IMR-90 (cell line): Measurements from ENCODE around the gene ST6GAL2. TPM values are rescaled to one million over a fixed set of nuclear protein-coding genes. Genes with fewer than 3 reads are reported as not detected.

Experiments
- ATAC-seq: fragments of 200-7000 bp; cut with Tn5 transposase; 2 replicates; pipeline ENCODE4 v1.9.1; 2020; ENCODE audit warnings: low read depth, mild to moderate bottlenecking, moderate library complexity
- BruUV-seq: library from RNA; stranded (reverse); fragments of 400-500 nt; replicated peaks from 2 replicates; lab custom pipeline; 2021; lab: Mats Ljungman, UMichigan
- CTCF ChIA-PET: fragments of 300-600 bp; formaldehyde crosslinking; extraction: SDS; loops from one replicate; lab custom pipeline; 2021; ENCODE audit warnings: antibody characterized with exemption; lab: Yijun Ruan, JAX
- POLR2A ChIA-PET: fragments of 300-600 bp; sonication (Branson Sonifier 250); formaldehyde crosslinking; loops from one replicate; lab custom pipeline; 2022; ENCODE audit warnings: antibody characterized with exemption; ENCODE audit not compliant: unreplicated experiment; lab: Charles Lee
- DNase-seq: peaks from one replicate; pipeline ENCODE4 v3.0.0; 2013
- H2AFZ ChIP-seq: replicated peaks from 2 replicates; pipeline ENCODE3; 2013; ENCODE audit warnings: low read length, mild to moderate bottlenecking; ENCODE audit not compliant: poor library complexity
- H2AK5ac ChIP-seq: 2 replicates; pipeline ENCODE4 v1.6.1; 2013; ENCODE audit warnings: low read depth, low read length, inconsistent platforms
- H2AK9ac ChIP-seq: replicated peaks from 2 replicates; pipeline ENCODE3; 2013; ENCODE audit warnings: mild to moderate bottlenecking, low read depth, low read length, moderate library complexity; ENCODE audit not compliant: poor library complexity
- H2BK120ac ChIP-seq: 2 replicates; pipeline ENCODE4 v1.6.1; 2013; ENCODE audit warnings: low read depth, low read length, inconsistent platforms
- H2BK15ac ChIP-seq: 3 replicates; pipeline ENCODE4 v1.6.1; 2013; ENCODE audit warnings: low read depth, low read length, inconsistent platforms
- H2BK20ac ChIP-seq: 2 replicates; pipeline ENCODE4 v1.6.1; 2013; ENCODE audit warnings: low read depth, mild to moderate bottlenecking, inconsistent platforms, low read length, moderate library complexity
- H2BK5ac ChIP-seq: 2 replicates; pipeline ENCODE4 v1.6.1; 2013; ENCODE audit warnings: mild to moderate bottlenecking, low read depth, low read length, inconsistent platforms; ENCODE audit not compliant: poor library complexity, severe bottlenecking
- H3K14ac ChIP-seq: replicated peaks from 2 replicates; pipeline ENCODE4 v1.6.1; 2013; ENCODE audit warnings: low read depth, low read length, inconsistent platforms
- H3K18ac ChIP-seq: 2 replicates; pipeline ENCODE4 v1.6.1; 2013; ENCODE audit warnings: low read depth, low read length, control low read depth
- H3K23ac ChIP-seq: 2 replicates; pipeline ENCODE4 v1.6.1; 2013; ENCODE audit warnings: low read depth, low read length, inconsistent platforms
- H3K27ac ChIP-seq: 2 replicates; pipeline ENCODE4 v1.5.1; 2013; ENCODE audit warnings: mild to moderate bottlenecking, control low read depth, low read length; ENCODE audit not compliant: insufficient read depth
- H3K27me3 ChIP-seq: 2 replicates; pipeline ENCODE4 v1.6.1; 2013; ENCODE audit warnings: low read length; ENCODE audit not compliant: control insufficient read depth, insufficient read depth
- H3K36me3 ChIP-seq: 2 replicates; pipeline ENCODE4 v1.6.1; 2013; ENCODE audit warnings: low read length, mixed read lengths; ENCODE audit not compliant: control insufficient read depth, insufficient read depth
- H3K4ac ChIP-seq: 2 replicates; pipeline ENCODE4 v1.6.1; 2013; ENCODE audit warnings: low read depth, low read length, inconsistent platforms
- H3K4me1 ChIP-seq: 2 replicates; pipeline ENCODE4 v1.6.1; 2013; ENCODE audit warnings: low read length, mixed read lengths; ENCODE audit not compliant: control insufficient read depth, insufficient read depth
- H3K4me2 ChIP-seq: 2 replicates; pipeline ENCODE4 v1.6.1; 2013; ENCODE audit warnings: low read depth, mild to moderate bottlenecking, control low read depth, low read length, moderate library complexity
- H3K4me3 ChIP-seq: 2 replicates; pipeline ENCODE4 v1.5.1; 2013; ENCODE audit warnings: low read depth, mild to moderate bottlenecking, control low read depth, low read length, moderate library complexity; ENCODE audit not compliant: insufficient read depth
- H3K56ac ChIP-seq: 2 replicates; pipeline ENCODE4 v1.6.1; 2013; ENCODE audit warnings: low read length, inconsistent platforms; ENCODE audit not compliant: insufficient read depth; ENCODE audit errors: extremely low read depth
- H3K79me1 ChIP-seq, 2 experiments: 2 replicates each; pipeline ENCODE4 v1.6.1; 2013; ENCODE audit warnings: low read length in 2 of 2, inconsistent platforms in 1 of 2, low read depth in 1 of 2
- H3K9ac ChIP-seq: 2 replicates; pipeline ENCODE4 v1.6.1; 2013; ENCODE audit warnings: low read depth, low read length, control low read depth
- H3K9me1 ChIP-seq: 2 replicates; pipeline ENCODE4 v1.6.1; 2013; ENCODE audit warnings: low read length, inconsistent platforms; ENCODE audit not compliant: insufficient read depth
- H3K9me3 ChIP-seq: 2 replicates; pipeline ENCODE4 v1.6.1; 2013; ENCODE audit warnings: low read length; ENCODE audit not compliant: control insufficient read depth, insufficient read depth
- H4K20me1 ChIP-seq: 2 replicates; pipeline ENCODE4 v1.6.1; 2013; ENCODE audit warnings: low read length, inconsistent platforms; ENCODE audit not compliant: insufficient read depth
- H4K5ac ChIP-seq: 2 replicates; pipeline ENCODE4 v1.6.1; 2013; ENCODE audit warnings: mild to moderate bottlenecking, low read depth, low read length, control low read depth
- H4K8ac ChIP-seq, 2 experiments: 2 replicates each; pipeline ENCODE4 v1.6.1; 2013; ENCODE audit warnings: low read depth in 2 of 2, low read length in 2 of 2, control low read depth in 1 of 2, inconsistent platforms in 1 of 2
- H4K91ac ChIP-seq: 2 replicates; pipeline ENCODE4 v1.6.1; 2013; ENCODE audit warnings: low read depth, low read length, inconsistent platforms; ENCODE audit not compliant: insufficient read depth
- CEBPB ChIP-seq: IDR thresholded peaks from 2 replicates; pipeline ENCODE4 v1.6.1; 2012; ENCODE audit warnings: low read depth, low read length, improper control_type of control experiment
- CTCF ChIP-seq: conservative IDR thresholded peaks from 2 replicates; pipeline ENCODE4 v1.5.1; 2012; ENCODE audit warnings: mild to moderate bottlenecking, low read depth, low read length, improper control_type of control experiment
- FOS ChIP-seq: fragments of 150-350 bp; IDR thresholded peaks from 2 replicates; pipeline ENCODE4 v1.6.1; 2016; ENCODE audit warnings: low read depth, low read length
- MAFK ChIP-seq: IDR thresholded peaks from 2 replicates; pipeline ENCODE4 v1.6.1; 2012; ENCODE audit warnings: low read depth, low read length, improper control_type of control experiment
- MAZ ChIP-seq: IDR thresholded peaks from 2 replicates; pipeline ENCODE4 v1.6.1; 2012; ENCODE audit warnings: low read depth, mild to moderate bottlenecking, low read length, improper control_type of control experiment, moderate library complexity, borderline replicate concordance
- NFE2L2 ChIP-seq: fragments of 150-350 bp; IDR thresholded peaks from 2 replicates; pipeline ENCODE4 v1.6.1; 2016; ENCODE audit warnings: low read depth, mild to moderate bottlenecking, low read length
- POLR2A ChIP-seq: IDR thresholded peaks from 2 replicates; pipeline ENCODE4 v1.6.1; 2012; ENCODE audit warnings: mild to moderate bottlenecking, low read depth, low read length
- RCOR1 ChIP-seq: IDR thresholded peaks from 2 replicates; pipeline ENCODE4 v1.6.1; 2012; ENCODE audit warnings: mild to moderate bottlenecking, low read length, improper control_type of control experiment; ENCODE audit not compliant: insufficient replicate concordance
- SMC3 ChIP-seq: fragments of 150-350 bp; IDR thresholded peaks from 2 replicates; pipeline ENCODE4 v1.6.1; 2016; ENCODE audit warnings: low read depth, mild to moderate bottlenecking, antibody characterized with exemption, low read length, moderate library complexity
- WGBS, 2 experiments: methylation state at CpG; one replicate each; pipeline versions ENCODE4 v1.1.5 to v1.1.7; 2013; ENCODE audit warnings: missing lambda C conversion rate in 2 of 2; ENCODE audit not compliant: insufficient read length in 1 of 2; ENCODE audit errors: extremely low coverage in 2 of 2; 5-methylcytosine and 5-hydroxymethylcytosine counted together
- dilution Hi-C: fragments of 300-500 bp; cut with HindIII; formaldehyde crosslinking; loops from one replicate; pipeline ENCODE4 v1.14.3; 2018; ENCODE audit warnings: low sequenced_read_pairs; ENCODE audit not compliant: unreplicated experiment
- in situ Hi-C: fragments of 300-500 bp; cut with MboI; formaldehyde crosslinking; loops from 3 replicates; pipeline ENCODE4 v1.14.3; 2019; ENCODE audit warnings: low sequenced_read_pairs, inconsistent platforms, mixed read lengths
- intact Hi-C: fragments of 100-400 bp; cut with micrococcal nuclease; formaldehyde crosslinking; loops from 2 replicates; pipeline ENCODE4 v1.10.0; 2022
- polyA plus RNA-seq, 3 experiments: library from polyadenylated mRNA; depleted of rRNA; stranded (reverse); fragments of >200 nt; gene quantifications; 2 replicates each; pipeline ENCODE4 v1.2.3, GENCODE V29; 2012; ENCODE audit warnings: low replicate concordance in 1 of 3
- total RNA-seq: library from RNA; depleted of rRNA; stranded (reverse); fragments of >200 nt; gene quantifications from 2 replicates; pipeline ENCODE4 v1.2.3, GENCODE V29; 2012
- TF ChIP-seq, protein P1 (sequence below): fragments of 150-350 bp; IDR thresholded peaks from 2 replicates; pipeline ENCODE4 v1.6.1; 2017; ENCODE audit warnings: mild to moderate bottlenecking, antibody characterized with exemption, low read length, low read depth

ST6GAL2 gene
- total and polyA plus RNA-seq, 2 of the 4 experiments (the other 2 are of a cell fraction): not detected

GRCh38 chr2:106781196-106781595 is 104.8 kb downstream of the ST6GAL2 start:
- intact Hi-C loops (no loop called here), in situ Hi-C loops (no loop called here), dilution Hi-C loops (no loop called here)
- no peaks in the 10 kb centered on the region for H3K9me1 ChIP-seq
- H2BK5ac ChIP-seq: no peak overlapping the region
- ChIA-PET POLR2A (no interaction called here), CTCF (no interaction called here)
- no peak overlapping the region for H4K8ac ChIP-seq
- no peak overlapping the region for H2AFZ ChIP-seq
- no peak overlapping the region for H3K4ac ChIP-seq
- peaks cover 2% of the 10 kb centered on the region; the same call in 1 of the 2 replicates for H3K9me3 ChIP-seq
- H3K18ac ChIP-seq: no peak overlapping the region
- no peak overlapping the region for H4K91ac ChIP-seq
- H3K4me1 ChIP-seq: no peaks in the 10 kb centered on the region
- H4K5ac ChIP-seq: no peak overlapping the region
- DNase-seq: no peak
- no peak overlapping the region for H2BK20ac ChIP-seq
- no peaks in the 10 kb centered on the region for H4K20me1 ChIP-seq
- no peaks in the 10 kb centered on the region for H3K36me3 ChIP-seq
- H3K14ac ChIP-seq: no peak overlapping the region
- WGBS, 2 experiments: no CpG with 5 or more reads among the region's 3 CpGs
- no peak overlapping the region for H2BK120ac ChIP-seq
- no peak overlapping the region for H2BK15ac ChIP-seq
- H3K56ac ChIP-seq: no peak overlapping the region
- H3K23ac ChIP-seq: no peak overlapping the region
- no peak overlapping the region for H3K4me2 ChIP-seq
- no peak overlapping the region for H3K27ac ChIP-seq
- no peaks in the 10 kb centered on the region for H3K79me1 ChIP-seq
- H3K4me3 ChIP-seq: no peak overlapping the region
- no peak overlapping the region for H2AK9ac ChIP-seq
- no peaks in the 10 kb centered on the region for H3K27me3 ChIP-seq
- no peak for ATAC-seq
- no TSS peak for BruUV-seq
- no peak overlapping the region for H2AK5ac ChIP-seq
- TF ChIP-seq MAFK (no peak), FOS (no peak), POLR2A (no peak), RCOR1 (no peak), CTCF (no peak), SMC3 (no peak), NFE2L2 (no peak), CEBPB (no peak), MAZ (no peak)
- TF ChIP-seq, protein P1, sequence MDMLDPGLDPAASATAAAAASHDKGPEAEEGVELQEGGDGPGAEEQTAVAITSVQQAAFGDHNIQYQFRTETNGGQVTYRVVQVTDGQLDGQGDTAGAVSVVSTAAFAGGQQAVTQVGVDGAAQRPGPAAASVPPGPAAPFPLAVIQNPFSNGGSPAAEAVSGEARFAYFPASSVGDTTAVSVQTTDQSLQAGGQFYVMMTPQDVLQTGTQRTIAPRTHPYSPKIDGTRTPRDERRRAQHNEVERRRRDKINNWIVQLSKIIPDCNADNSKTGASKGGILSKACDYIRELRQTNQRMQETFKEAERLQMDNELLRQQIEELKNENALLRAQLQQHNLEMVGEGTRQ: no peak
- H3K9ac ChIP-seq: no peak overlapping the region
